HL-60 (cell line): Measurements from ENCODE around the gene KCNJ9.
A peak's percentile ranks its signal among the peaks of the same experiment; 100 is the strongest.

ENCODE experiments used
- CTCF ChIP-seq: IDR thresholded peaks from one replicate; pipeline ENCODE4 v1.5.1; 2011; ENCODE audit warnings: low read length, control low read depth, inconsistent platforms; ENCODE audit not compliant: insufficient read depth
- REST ChIP-seq: IDR thresholded peaks from 2 replicates; pipeline ENCODE4 v1.6.1; 2012; ENCODE audit warnings: low read depth; ENCODE audit not compliant: insufficient replicate concordance

- peak; percentile 90 for TF ChIP-seq CTCF
- TF ChIP-seq REST: no peak
Observed at GRCh38 chr1:160085686-160086455, 4.5 kb downstream of the KCNJ9 start.
